Measurements from ENCODE around the gene QDPR. TPM values are rescaled to one million over a fixed set of nuclear protein-coding genes. Genes with fewer than 3 reads are reported as not detected.

QDPR gene
- total RNA-seq, 2 experiments from 2014 or later, result 25.5 to 26.4 TPM

Other genes starting within 250 kb of the QDPR start
- gene CLRN2, start 3.1 kb upstream of the QDPR start, total RNA-seq, result not detected
- 100 to 1,000 TPM; 180 to 182 TPM for gene LAP3, start 65.1 kb upstream of the QDPR start, total RNA-seq
- 10 to 100 TPM; 48.6 to 49.9 TPM for gene MED28, start 102.6 kb upstream of the QDPR start, total RNA-seq

Measured in activated CD4-positive, alpha-beta memory T cell treated with anti-CD3 and anti-CD28 coated beads, Interleukin-2, amount 10 ng/mL, durations not matched to agents 7 days and 5 days (primary cell).